Endothelial cell of umbilical vein (primary cell): ENCODE data around the gene MGME1. TPM values are rescaled to one million over a fixed set of nuclear protein-coding genes. Genes with fewer than 3 reads are reported as not detected.

ENCODE experiments used
- BruUV-seq: library from RNA; stranded (reverse); fragments of 400-500 nt; replicated peaks from 2 replicates; lab custom pipeline; 2021; lab: Mats Ljungman, UMichigan
- CTCF ChIA-PET: fragments of 300-600, 350-600 bp; sonication (Branson Sonifier 250); formaldehyde crosslinking; loops from one replicate; lab custom pipeline; 2021; ENCODE audit warnings: antibody characterized with exemption, inconsistent platforms; lab: Charles Lee
- POLR2A ChIA-PET: fragments of 300-600, 350-600 bp; sonication (Branson Sonifier 250); formaldehyde crosslinking; loops from one replicate; lab custom pipeline; 2021; ENCODE audit warnings: antibody characterized with exemption, inconsistent platforms; lab: Charles Lee
- DNase-seq: peaks from one replicate; pipeline ENCODE4 v3.0.0-alpha.2; 2011; ENCODE audit warnings: low read depth, low spot score
- FAIRE-seq: peaks from 2 replicates; lab custom pipeline; 2011; peaks lifted over from hg19 to GRCh38; lab: Jason Lieb, UNC
- H2AFZ ChIP-seq: 2 replicates; pipeline ENCODE4 v1.6.0; 2012; ENCODE audit warnings: low read depth, low read length, control low read depth, inconsistent platforms
- H3K27ac ChIP-seq: 2 replicates; pipeline ENCODE4 v1.5.1; 2011; ENCODE audit warnings: low read depth, mild to moderate bottlenecking, control low read depth, low read length, moderate library complexity; ENCODE audit not compliant: insufficient read depth
- H3K27me3 ChIP-seq, 2 experiments: 2 replicates each; pipeline versions ENCODE4 v1.6.0 to v1.6.1; 2011; ENCODE audit warnings: low read length in 2 of 2, mixed read lengths in 1 of 2; ENCODE audit not compliant: control insufficient read depth in 2 of 2, insufficient read depth in 2 of 2
- H3K36me3 ChIP-seq, 2 experiments: 2 replicates in 1 of 2; 3 replicates in 1 of 2; pipeline ENCODE4 v1.5.1; 2011; ENCODE audit warnings: low read length in 2 of 2, mild to moderate bottlenecking in 1 of 2, moderate library complexity in 1 of 2; ENCODE audit not compliant: control insufficient read depth in 2 of 2, insufficient read depth in 2 of 2; ENCODE audit errors: extremely low read depth in 1 of 2
- H3K4me1 ChIP-seq: 3 replicates; pipeline ENCODE4 v1.5.1; 2011; ENCODE audit warnings: mild to moderate bottlenecking, low read length; ENCODE audit not compliant: control insufficient read depth, insufficient read depth; ENCODE audit errors: extremely low read depth
- H3K4me2 ChIP-seq: 2 replicates; pipeline ENCODE4 v1.6.1; 2011; ENCODE audit warnings: low read length, control low read depth, mixed read lengths; ENCODE audit not compliant: insufficient read depth
- H3K4me3 ChIP-seq, 3 experiments: fragments of 200-600 bp in 1 of 3; sonication (generic), shearing (Covaris generic) in 1 of 3; replicated peaks in 1 of 3; 2 replicates each; pipeline ENCODE4 v1.5.1; 2011 to 2016; ENCODE audit warnings: control low read depth in 3 of 3, low read length in 3 of 3, mild to moderate bottlenecking in 2 of 3, inconsistent platforms in 1 of 3, low read depth in 1 of 3, moderate library complexity in 1 of 3; ENCODE audit not compliant: insufficient read depth in 1 of 3
- H3K79me2 ChIP-seq: 2 replicates; pipeline ENCODE4 v1.6.0; 2012; ENCODE audit warnings: low read length, inconsistent platforms; ENCODE audit not compliant: control insufficient read depth, insufficient read depth
- H3K9ac ChIP-seq: replicated peaks from 2 replicates; pipeline ENCODE3; 2011; ENCODE audit warnings: low read length, control low read depth; ENCODE audit not compliant: insufficient read depth; ENCODE audit errors: extremely low read depth
- H3K9me1 ChIP-seq: replicated peaks from 3 replicates; pipeline ENCODE4 v1.6.0; 2011; ENCODE audit warnings: mild to moderate bottlenecking, low read length; ENCODE audit not compliant: control insufficient read depth, insufficient read depth; ENCODE audit errors: extremely low read depth
- H3K9me3 ChIP-seq: replicated peaks from 2 replicates; pipeline ENCODE4 v1.5.1; 2012; ENCODE audit warnings: low read length, inconsistent platforms; ENCODE audit not compliant: control insufficient read depth, insufficient read depth
- H4K20me1 ChIP-seq: replicated peaks from 2 replicates; pipeline ENCODE3; 2011; ENCODE audit warnings: mild to moderate bottlenecking, low read length; ENCODE audit not compliant: control insufficient read depth, insufficient read depth; ENCODE audit errors: extremely low read depth
- CTCF ChIP-seq, 2 donors: IDR thresholded peaks; 1 replicate in 1 of 2; 2 replicates in 1 of 2; pipeline ENCODE4 v1.5.1; 2011; ENCODE audit warnings: low read length in 2 of 2, mild to moderate bottlenecking in 2 of 2, moderate library complexity in 2 of 2, control low read depth in 1 of 2, inconsistent platforms in 1 of 2, low read depth in 1 of 2; ENCODE audit not compliant: insufficient read depth in 1 of 2; ENCODE audit errors: extremely low read depth in 1 of 2
- EZH2 ChIP-seq: IDR thresholded peaks from 2 replicates; pipeline ENCODE4 v1.6.1; 2012; ENCODE audit warnings: borderline replicate concordance, low read depth, mild to moderate bottlenecking, moderate library complexity, low read length, inconsistent platforms; ENCODE audit not compliant: severe bottlenecking
- FOS ChIP-seq: IDR thresholded peaks from 2 replicates; pipeline ENCODE4 v1.6.1; 2011; ENCODE audit warnings: mild to moderate bottlenecking, low read length, moderate library complexity, borderline replicate concordance; ENCODE audit not compliant: insufficient read depth
- GATA2 ChIP-seq: IDR thresholded peaks from 2 replicates; pipeline ENCODE4 v1.7.0; 2011; ENCODE audit warnings: low read depth, mild to moderate bottlenecking, moderate library complexity, mixed read lengths, low read length; ENCODE audit not compliant: insufficient read length, insufficient read depth
- JUN ChIP-seq: IDR thresholded peaks from 2 replicates; pipeline ENCODE4 v1.6.1; 2011; ENCODE audit warnings: borderline replicate concordance, low read depth; ENCODE audit not compliant: insufficient read length, insufficient read depth
- MAX ChIP-seq: IDR thresholded peaks from 2 replicates; pipeline ENCODE4 v1.6.1; 2011; ENCODE audit not compliant: insufficient read depth, insufficient read length
- MYC ChIP-seq: IDR thresholded peaks from one replicate; pipeline ENCODE4 v1.6.1; 2011; ENCODE audit warnings: mild to moderate bottlenecking, low read depth, low read length
- POLR2A ChIP-seq: IDR thresholded peaks from 2 replicates; pipeline ENCODE4 v1.6.1; 2012; ENCODE audit warnings: low read depth, mild to moderate bottlenecking, control low read depth, low read length
- POLR2AphosphoS5 ChIP-seq: IDR thresholded peaks from 2 replicates; pipeline ENCODE4 v1.6.1; 2012; ENCODE audit warnings: low read depth, mild to moderate bottlenecking, control low read depth, low read length, moderate library complexity; ENCODE audit not compliant: insufficient read depth
- dilution Hi-C: fragments of 300-500 bp; cut with MboI; formaldehyde crosslinking; loops from one replicate; pipeline ENCODE4 v1.15.0; 2019; ENCODE audit warnings: low sequenced_read_pairs; ENCODE audit not compliant: extremely low pct_ligation_motif_present
- intact Hi-C: fragments of 100-400 bp; cut with micrococcal nuclease; formaldehyde crosslinking; loops from one replicate; pipeline ENCODE4 v1.10.0; 2022
- polyA plus RNA-seq, 4 experiments: library from polyadenylated mRNA; depleted of rRNA in 3 of 4; stranded (reverse) in 3 of 4; unstranded in 1 of 4; fragments of >200 nt; gene quantifications; 2 replicates each; pipeline versions ENCODE4 v1.2.1 to v1.2.3, GENCODE V29; 2011 to 2012; ENCODE audit warnings: missing spikeins in 1 of 4
- total RNA-seq: library from RNA; stranded (reverse); gene quantifications from 2 replicates; pipeline ENCODE4 v1.2.3, GENCODE V29; 2021

MGME1 gene
- total and polyA plus RNA-seq, 2 donors (not counting 3 experiments of a cell fraction or from before 2014, with no cell fraction given): 8.9 to 26.2 TPM

- BruUV-seq: no TSS peak
- POLR2A ChIA-PET: interaction anchor here (1.5 kb wide), 1 partner anchor 257 kb away, joined by 4 read pairs; the partner anchor contains the start of gene RRBP1
- Histone ChIP-seq H3K4me3 (no peak overlapping the region), H2AFZ (no peak overlapping the region), H3K9me3 (no peaks in the 10 kb centered on the region), H3K79me2 (no peaks in the 10 kb centered on the region), H3K9ac (no peak overlapping the region), H3K4me1 (peaks cover 14% of the 10 kb centered on the region), H4K20me1 (no peaks in the 10 kb centered on the region), H3K27ac (no peak overlapping the region), H3K9me1 (no peaks in the 10 kb centered on the region), H3K27me3 (no peaks in the 10 kb centered on the region), H3K36me3 (peaks cover 11 to 19% of the 10 kb centered on the region in 2 experiments), H3K4me2 (no peak overlapping the region)
- FAIRE-seq (no peak), DNase-seq (no peak)
- intact Hi-C loops: loop anchor here (1.0 to 5.0 kb wide), 5 partner anchors 57 to 434 kb away; partner anchors contain the start of gene BFSP1
- CTCF ChIA-PET: interaction anchor here (0.6 to 3.8 kb wide), 40 partner anchors 9 to 441 kb away, joined by 3 to 52 read pairs (median 5); partner anchors contain the start of genes BANF2, BFSP1 and RRBP1
- dilution Hi-C loops: no loop called here
- TF ChIP-seq FOS: no peak
- no peak for TF ChIP-seq POLR2A
- TF ChIP-seq POLR2AphosphoS5: no peak
- TF ChIP-seq MAX: no peak
- no peak for TF ChIP-seq MYC
- TF ChIP-seq JUN: no peak
- TF ChIP-seq CTCF (IDR thresholded peaks at IDR 0.05; ENCODE audit: extremely low read depth in 1 of 2, insufficient read depth in 1 of 2, low read depth in 1 of 2, low read length in 2 of 2): no peak
- no peak for TF ChIP-seq GATA2
- no peak for TF ChIP-seq EZH2
These were observed 29.1 kb upstream of the MGME1 start for GRCh38 chr20:17939622-17940223.
